ENCODE data around the gene CYB561D1.

CYB561D1 gene

GRCh38 chr1:109479901-109480300, 14.0 kb upstream of the CYB561D1 start:
- in situ Hi-C loops (cut with MboI; ENCODE audit: low sequenced_read_pairs) = no loop called here

GRCh38 chr1:109481646-109482045, 12.2 kb upstream of the CYB561D1 start:
- in situ Hi-C loops (cut with MboI; ENCODE audit: low sequenced_read_pairs) = no loop called here

GRCh38 chr1:109482242-109482641, 11.7 kb upstream of the CYB561D1 start:
- in situ Hi-C loops (cut with MboI; ENCODE audit: low sequenced_read_pairs) = no loop called here

GRCh38 chr1:109482791-109483671, 10.9 kb upstream of the CYB561D1 start:
- in situ Hi-C loops (cut with MboI; ENCODE audit: low sequenced_read_pairs) = no loop called here

GRCh38 chr1:109483672-109484518, 10.0 kb upstream of the CYB561D1 start, which contains the start of gene ATXN7L2:
ATXN7L2 (plus strand) TSS chr1:109483905; CDS start chr1:109483954, 49 bp downstream.
- in situ Hi-C loops (cut with MboI; ENCODE audit: low sequenced_read_pairs) = no loop called here

GRCh38 chr1:109484519-109484975, 9.3 kb upstream of the CYB561D1 start:
- in situ Hi-C loops (cut with MboI; ENCODE audit: low sequenced_read_pairs) = no loop called here

- in situ Hi-C loops (cut with MboI; ENCODE audit: low sequenced_read_pairs) = no loop called here
Measured at GRCh38 chr1:109485001-109485400, 8.9 kb upstream of the CYB561D1 start.

- in situ Hi-C loops (cut with MboI; ENCODE audit: low sequenced_read_pairs) = no loop called here
Measured at GRCh38 chr1:109487261-109487660, 6.6 kb upstream of the CYB561D1 start.

GRCh38 chr1:109488201-109488600, 5.7 kb upstream of the CYB561D1 start:
- in situ Hi-C loops (cut with MboI; ENCODE audit: low sequenced_read_pairs) = no loop called here

GRCh38 chr1:109488696-109489095, 5.2 kb upstream of the CYB561D1 start:
- in situ Hi-C loops (cut with MboI; ENCODE audit: low sequenced_read_pairs) = no loop called here

GRCh38 chr1:109490029-109490933, 3.6 kb upstream of the CYB561D1 start:
- in situ Hi-C loops (cut with MboI; ENCODE audit: low sequenced_read_pairs) = no loop called here

- in situ Hi-C loops (cut with MboI; ENCODE audit: low sequenced_read_pairs) = no loop called here
Measured at GRCh38 chr1:109490934-109491302, 3.0 kb upstream of the CYB561D1 start.

- in situ Hi-C loops (cut with MboI; ENCODE audit: low sequenced_read_pairs) = no loop called here
Measured at GRCh38 chr1:109491372-109491771, 2.5 kb upstream of the CYB561D1 start.

- in situ Hi-C loops (cut with MboI; ENCODE audit: low sequenced_read_pairs) = no loop called here
Measured at GRCh38 chr1:109492779-109493178, 1.1 kb upstream of the CYB561D1 start.

- in situ Hi-C loops (cut with MboI; ENCODE audit: low sequenced_read_pairs) = no loop called here
Measured at GRCh38 chr1:109493227-109493626, 667 bp upstream of the CYB561D1 start.

GRCh38 chr1:109495738-109496137, 1.8 kb downstream of the CYB561D1 start:
- in situ Hi-C loops (cut with MboI; ENCODE audit: low sequenced_read_pairs) = loop anchor here (5.0 kb wide), 1 partner anchor 42 kb away; the partner anchor contains the start of gene GPR61

- in situ Hi-C loops (cut with MboI; ENCODE audit: low sequenced_read_pairs) = loop anchor here (5.0 kb wide), 1 partner anchor 40 kb away; the partner anchor contains the start of gene GPR61
Measured at GRCh38 chr1:109497449-109498160, 3.7 kb downstream of the CYB561D1 start.

- in situ Hi-C loops (cut with MboI; ENCODE audit: low sequenced_read_pairs) = loop anchor here (5.0 kb wide), 1 partner anchor 39 kb away; the partner anchor contains the start of gene GPR61
Measured at GRCh38 chr1:109498161-109498801, 4.4 kb downstream of the CYB561D1 start.

GRCh38 chr1:109499081-109499480, 5.2 kb downstream of the CYB561D1 start:
- in situ Hi-C loops (cut with MboI; ENCODE audit: low sequenced_read_pairs) = loop anchor here (5.0 kb wide), 1 partner anchor 38 kb away; the partner anchor contains the start of gene GPR61

Data from HL-60/S4 treated with phorbol 12-myristate 13-acetate at 8.2 ng/mL for 4 days and 3 days (cell line).